GM18508 (cell line): ENCODE data around the gene CADM2.
"Not testable (repeated sequence)": the region's sequence is repeated elsewhere in the genome, so short reads cannot be mapped to it uniquely, and the experiment has no call there.

Experiments used
- ATAC-seq: cut with Tn5 transposase; IDR thresholded peaks from one replicate; pipeline ENCODE4 v1.9.1; 2021; ENCODE audit warnings: moderate number of reproducible peaks; ENCODE audit not compliant: insufficient read depth, unreplicated experiment

The CADM2 gene

DNA sequence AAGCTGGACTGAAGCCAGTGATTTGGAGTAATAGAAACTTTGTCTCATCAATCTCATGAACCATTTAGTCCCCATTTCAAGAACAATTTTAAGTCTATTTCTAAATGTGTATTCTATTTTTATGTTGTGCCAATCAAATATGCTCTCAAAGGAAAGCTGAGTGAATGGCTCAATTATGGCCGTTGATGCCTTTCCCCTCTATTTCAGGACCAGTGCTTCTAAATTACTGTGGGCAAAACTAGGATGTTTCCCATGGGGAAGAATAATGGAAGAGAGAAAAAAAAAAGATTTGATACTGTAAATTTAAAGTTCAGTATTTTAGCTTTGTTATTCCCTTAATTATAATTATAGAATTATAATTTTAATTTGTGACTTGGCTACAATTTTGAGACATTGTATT lies 110.1 kb downstream of the CADM2 start:
- ATAC-seq: no peak

GRCh38 chr3:85074003-85074402 lies 115.2 kb downstream of the CADM2 start:
- ATAC-seq: no peak

- no peak for ATAC-seq
Observed at GRCh38 chr3:85075663-85076062, 116.9 kb downstream of the CADM2 start.

GRCh38 chr3:85077018-85077417 lies 118.2 kb downstream of the CADM2 start:
- ATAC-seq: no peak

- ATAC-seq: no peak
Observed at GRCh38 chr3:85081191-85081906, 122.6 kb downstream of the CADM2 start.

GRCh38 chr3:85090495-85090894 lies 131.7 kb downstream of the CADM2 start:
- ATAC-seq: no peak

DNA sequence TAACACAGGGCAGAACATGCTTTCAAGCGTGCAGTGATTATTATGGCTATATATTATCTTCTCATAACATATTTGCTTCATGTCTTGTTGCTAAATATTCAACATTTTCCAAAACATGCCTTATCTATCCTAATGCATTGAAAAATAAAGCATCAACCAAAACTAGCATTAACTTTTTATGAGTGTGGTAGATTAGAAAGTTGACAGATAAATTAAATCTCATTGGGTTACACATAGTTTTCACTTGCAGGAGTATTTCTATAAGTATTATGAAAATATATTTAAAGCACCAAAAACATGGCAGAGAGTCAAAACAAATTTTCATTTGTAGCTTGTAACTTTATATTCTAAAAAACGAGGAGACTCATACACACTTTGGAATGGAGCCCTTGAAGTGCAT lies 141.5 kb downstream of the CADM2 start:
- ATAC-seq: no peak

DNA sequence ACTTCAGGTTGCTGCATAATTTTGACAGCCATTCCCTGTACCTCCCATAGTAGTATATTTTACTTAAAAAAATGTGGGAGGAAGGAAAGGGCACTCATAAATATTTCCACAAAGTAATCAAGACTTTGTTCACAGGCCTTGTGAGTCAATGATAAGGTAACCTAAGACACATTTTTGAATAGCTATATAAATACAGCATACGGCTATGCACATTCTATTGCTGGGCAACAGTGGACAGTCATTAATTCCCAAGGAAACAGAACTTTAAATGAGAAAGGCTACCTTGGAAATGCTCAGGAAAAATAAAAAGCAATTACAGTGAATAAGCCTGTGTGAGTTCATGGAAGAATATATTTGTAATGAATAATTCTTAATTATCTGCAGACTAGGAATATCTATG lies 144.0 kb downstream of the CADM2 start:
- ATAC-seq: no peak

GRCh38 chr3:85110393-85110792 lies 151.6 kb downstream of the CADM2 start:
- ATAC-seq: no peak

GRCh38 chr3:85120879-85121278 lies 162.1 kb downstream of the CADM2 start:
- ATAC-seq: no peak

GRCh38 chr3:85132864-85133263 lies 174.1 kb downstream of the CADM2 start:
- not testable (repeated sequence) for ATAC-seq

DNA sequence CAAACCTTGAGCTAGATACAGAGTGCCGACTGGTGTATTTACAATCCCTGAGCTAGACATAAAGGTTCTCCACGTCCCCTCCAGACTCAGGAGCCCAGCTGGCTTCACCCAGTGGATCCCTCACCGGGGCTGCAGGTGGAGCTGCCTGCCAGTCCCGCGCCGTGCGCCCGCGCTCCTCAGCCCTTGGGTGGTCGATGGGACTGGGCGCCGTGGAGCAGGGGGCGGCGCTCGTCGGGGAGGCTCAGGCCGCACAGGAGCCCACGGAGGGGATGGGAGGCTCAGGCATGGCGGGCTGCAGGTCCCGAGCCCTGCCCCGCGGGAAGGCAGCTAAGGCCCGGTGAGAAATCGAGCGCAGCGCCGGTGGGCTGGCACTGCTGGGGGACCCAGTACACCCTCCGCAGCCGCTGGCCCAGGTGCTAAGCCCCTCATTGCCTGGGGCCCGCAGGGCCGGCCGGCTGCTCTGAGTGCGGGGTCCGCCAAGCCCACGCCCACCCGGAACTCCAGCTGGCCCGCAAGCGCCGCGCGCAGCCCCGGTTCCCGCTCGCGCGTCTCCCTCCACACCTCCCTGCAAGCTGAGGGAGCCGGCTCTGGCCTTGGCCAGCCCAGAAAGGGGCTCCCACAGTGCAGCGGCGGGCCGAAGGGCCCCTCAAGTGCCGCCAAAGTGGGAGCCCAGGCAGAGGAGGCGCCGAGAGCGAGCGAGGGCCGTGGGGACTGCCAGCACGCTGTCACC lies 175.1 kb downstream of the CADM2 start:
- ATAC-seq: not testable (repeated sequence)

DNA sequence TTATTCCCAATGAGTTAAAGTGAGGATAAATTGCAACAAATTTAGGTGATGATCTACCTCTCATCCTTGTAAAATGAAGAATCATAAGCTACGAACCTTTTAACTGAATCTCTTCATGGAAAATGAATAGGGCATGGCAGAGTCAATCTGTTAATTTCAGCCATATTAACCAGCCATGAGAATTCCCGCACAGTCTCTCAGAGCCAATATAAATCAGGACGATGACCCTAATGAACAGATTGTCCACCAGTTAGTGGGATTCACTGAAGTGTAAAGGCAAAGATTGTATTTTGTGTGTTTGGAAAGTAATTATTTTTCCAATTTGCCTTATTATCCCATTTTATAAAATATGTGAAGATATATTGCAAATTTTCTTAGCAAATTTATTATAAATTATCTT lies 183.8 kb downstream of the CADM2 start:
- no peak for ATAC-seq

DNA sequence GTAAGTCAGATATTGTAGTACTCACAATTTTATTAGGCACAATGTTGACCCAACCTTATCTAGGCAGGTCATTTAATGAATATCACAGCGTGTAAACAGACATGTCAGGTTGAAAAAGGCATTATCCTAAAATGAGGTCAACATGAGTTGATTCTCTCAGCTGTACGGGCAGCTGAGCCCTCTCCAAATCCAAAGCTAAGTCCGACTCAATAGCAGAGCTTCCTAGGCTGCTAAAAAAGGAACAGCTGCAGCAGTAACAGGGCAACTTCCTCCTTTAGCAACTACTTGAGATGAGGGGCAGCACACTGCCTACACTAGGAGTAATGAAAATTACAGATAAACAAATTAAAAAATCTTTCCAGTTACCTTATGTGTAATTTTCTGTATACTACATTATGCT lies 189.2 kb downstream of the CADM2 start:
- no peak for ATAC-seq

GRCh38 chr3:85151555-85151954 lies 192.8 kb downstream of the CADM2 start:
- no peak for ATAC-seq

DNA sequence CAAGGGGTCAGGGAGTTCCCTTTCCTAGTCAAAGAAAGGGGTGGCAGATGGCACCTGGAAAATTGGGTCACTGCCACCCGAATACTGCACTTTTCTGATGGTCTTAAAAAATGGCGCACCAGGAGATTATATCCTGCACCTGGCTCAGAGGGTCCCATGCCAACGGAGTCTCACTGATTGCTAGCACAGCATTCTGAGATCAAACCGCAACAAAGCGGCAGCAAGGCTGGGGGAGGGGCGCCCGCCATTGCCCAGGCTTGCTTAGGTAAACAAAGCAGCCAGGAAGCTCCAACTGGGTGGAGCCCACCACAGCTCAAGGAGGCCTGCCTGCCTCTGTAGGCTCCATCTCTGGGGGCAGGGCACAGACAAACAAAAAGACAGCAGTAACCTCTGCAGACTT lies 194.5 kb downstream of the CADM2 start:
- not testable (repeated sequence) for ATAC-seq

- no peak for ATAC-seq
Observed at GRCh38 chr3:85159376-85159775, 200.6 kb downstream of the CADM2 start.

GRCh38 chr3:85161544-85161943 lies 202.8 kb downstream of the CADM2 start:
- no peak for ATAC-seq

DNA sequence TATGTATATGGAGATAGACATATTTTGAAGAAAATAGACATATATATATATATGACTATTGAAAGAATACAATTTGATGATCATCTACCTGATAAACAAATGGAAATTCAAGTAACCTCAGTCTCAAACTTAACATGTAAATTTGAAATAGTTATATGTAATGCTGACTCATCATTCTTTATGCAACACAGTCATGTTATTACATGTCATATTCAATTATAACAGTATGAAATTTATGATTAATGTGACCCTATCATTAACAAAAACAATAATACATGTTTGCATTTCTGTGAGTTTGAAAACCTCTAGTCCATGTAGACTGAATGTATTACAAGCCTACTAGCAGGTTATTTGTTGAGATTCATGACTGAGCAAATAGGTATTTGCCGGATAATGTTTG lies 204.1 kb downstream of the CADM2 start:
- ATAC-seq: no peak

- no peak for ATAC-seq
Observed at GRCh38 chr3:85164436-85164835, 205.6 kb downstream of the CADM2 start.

GRCh38 chr3:85167576-85167975 lies 208.8 kb downstream of the CADM2 start:
- ATAC-seq: no peak

- ATAC-seq: no peak
Observed at GRCh38 chr3:85170646-85171045, 211.9 kb downstream of the CADM2 start.
